Ishikawa (cell line): ENCODE measurements around the gene CLCN2.

Experiments used
- RAD21 ChIP-seq: IDR thresholded peaks from 2 replicates; pipeline ENCODE4 v1.6.1; 2012; ENCODE audit warnings: low read depth
- TAF1 ChIP-seq: IDR thresholded peaks from 2 replicates; pipeline ENCODE4 v1.6.1; 2012; ENCODE audit warnings: low read depth, mild to moderate bottlenecking
- YY1 ChIP-seq: IDR thresholded peaks from 2 replicates; pipeline ENCODE4 v1.6.1; 2012; ENCODE audit warnings: low read depth
- TF ChIP-seq, protein P1 (sequence below): IDR thresholded peaks from 2 replicates; pipeline ENCODE4 v1.6.1; 2012

DNA sequence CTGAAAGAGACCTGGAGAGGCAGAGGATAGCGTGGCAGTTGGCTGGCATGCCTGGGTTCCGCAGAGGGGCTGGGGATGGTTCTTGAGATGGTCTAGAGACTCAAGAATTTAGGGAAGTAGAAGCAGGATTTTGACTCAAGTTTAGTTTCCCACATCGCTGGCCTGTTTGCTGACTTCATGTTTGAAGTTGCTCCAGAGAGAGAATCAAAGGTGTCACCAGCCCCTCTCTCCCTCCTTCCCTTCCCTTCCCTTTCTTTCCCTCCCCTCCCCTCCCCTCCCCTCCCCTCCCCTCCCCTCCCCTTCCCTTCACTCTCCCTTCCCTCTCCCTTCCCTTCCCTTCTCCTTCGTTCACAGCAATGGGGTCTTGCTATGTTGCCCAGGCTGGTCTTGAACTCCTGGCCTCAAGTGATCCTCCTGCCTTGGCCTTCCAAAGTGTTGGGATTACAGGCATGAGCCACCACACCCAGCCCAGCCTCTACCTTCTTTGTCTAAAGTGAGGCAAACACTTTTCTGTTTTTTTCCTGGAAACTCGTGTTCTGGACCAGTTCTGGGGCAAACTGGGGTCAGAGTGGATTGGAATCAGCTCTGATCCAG, 28.6 kb upstream of the CLCN2 start:
- no peak for TF ChIP-seq TAF1
- TF ChIP-seq RAD21, result no peak
- TF ChIP-seq YY1, result no peak
- TF ChIP-seq, protein P1, sequence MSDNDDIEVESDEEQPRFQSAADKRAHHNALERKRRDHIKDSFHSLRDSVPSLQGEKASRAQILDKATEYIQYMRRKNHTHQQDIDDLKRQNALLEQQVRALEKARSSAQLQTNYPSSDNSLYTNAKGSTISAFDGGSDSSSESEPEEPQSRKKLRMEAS, result no peak
